ENCODE measurements around the gene INF2. TPM values are rescaled to one million over a fixed set of nuclear protein-coding genes. Genes with fewer than 3 reads are reported as not detected.
"Not testable (repeated sequence)": the region's sequence is repeated elsewhere in the genome, so short reads cannot be mapped to it uniquely, and the experiment has no call there.

Gene INF2
- total RNA-seq, 8 experiments from 2014 or later = 2.4 to 31.1 (median 7.5) TPM

GRCh38 chr14:104659764-104660523, 29.5 kb upstream of the INF2 start:
- Histone ChIP-seq H3K4me1 (replicated peaks in 1 of 2) (peaks cover 0 to 3% of the 10 kb centered on the region in 2 donors), H3K27ac (no peak overlapping the region), H3K4me3 (no peak overlapping the region)
- in situ Hi-C loops (cut with MboI; ENCODE audit: low pct_unique_long_range_greater_than_20kb in 2 of 9, low sequenced_read_pairs in 9 of 9, unreplicated experiment in 9 of 9) = no loop called here
- ATAC-seq (replicated peaks in 6 of 8) = no peak
- 88 to 100% methylated on average over 3 to 18 of the region's 43 CpGs; no CpG with 5 or more reads in 8 of the 10 experiments for WGBS, 10 experiments

- 74 to 100% (median 88%) methylated on average over 2 to 6 of the region's 13 CpGs; no CpG with 5 or more reads in 3 of the 10 experiments for WGBS, 10 experiments
- in situ Hi-C loops (cut with MboI; ENCODE audit: low pct_unique_long_range_greater_than_20kb in 2 of 9, low sequenced_read_pairs in 9 of 9, unreplicated experiment in 9 of 9) = no loop called here
- ATAC-seq (replicated peaks in 6 of 8) = no peak
- peaks cover 2 to 6% of the 10 kb centered on the region in 2 donors for H3K4me1 ChIP-seq (replicated peaks in 1 of 2)
- no peak overlapping the region for H3K4me3 ChIP-seq
- no peak overlapping the region for H3K27ac ChIP-seq
Observed at GRCh38 chr14:104660597-104660996, 28.8 kb upstream of the INF2 start.

GRCh38 chr14:104661086-104661485, 28.3 kb upstream of the INF2 start:
- no peak overlapping the region for H3K27ac ChIP-seq
- 27 to 100% (median 93%) methylated on average over 1 to 2 of the region's 2 CpGs; no CpG with 5 or more reads in 3 of the 10 experiments for WGBS, 10 experiments
- H3K4me1 ChIP-seq (replicated peaks in 1 of 2) = peaks cover 7 to 11% of the 10 kb centered on the region in 2 donors
- no peak for ATAC-seq (replicated peaks in 6 of 8)
- in situ Hi-C loops (cut with MboI; ENCODE audit: low pct_unique_long_range_greater_than_20kb in 2 of 9, low sequenced_read_pairs in 9 of 9, unreplicated experiment in 9 of 9) = no loop called here
- H3K4me3 ChIP-seq = no peak overlapping the region

- H3K4me3 ChIP-seq; ATAC-seq (replicated peaks in 6 of 8); in situ Hi-C loops (cut with MboI; ENCODE audit: low pct_unique_long_range_greater_than_20kb in 2 of 9, low sequenced_read_pairs in 9 of 9, unreplicated experiment in 9 of 9); H3K27ac ChIP-seq: not testable (repeated sequence)
- H3K4me1 ChIP-seq (replicated peaks in 1 of 2) = peaks cover 11 to 15% of the 10 kb centered on the region in 2 donors
- WGBS, 10 experiments = 64 to 100% (median 88%) methylated on average over 1 to 6 of the region's 18 CpGs; no CpG with 5 or more reads in 1 of the 10 experiments
Observed at GRCh38 chr14:104661528-104662157, 27.8 kb upstream of the INF2 start.

- H3K27ac ChIP-seq; ATAC-seq (replicated peaks in 6 of 8); H3K4me3 ChIP-seq; in situ Hi-C loops (cut with MboI; ENCODE audit: low pct_unique_long_range_greater_than_20kb in 2 of 9, low sequenced_read_pairs in 9 of 9, unreplicated experiment in 9 of 9): not testable (repeated sequence)
- 80 to 100% (median 100%) methylated on average over 1 of the region's 18 CpGs; no CpG with 5 or more reads in 7 of the 10 experiments for WGBS, 10 experiments
- H3K4me1 ChIP-seq (replicated peaks in 1 of 2) = peaks cover 11 to 13% of the 10 kb centered on the region in 2 donors
Observed at GRCh38 chr14:104662472-104662871, 26.9 kb upstream of the INF2 start.

- WGBS, 10 experiments = 0 to 100% (median 83%) methylated on average over 1 of the region's 7 CpGs; no CpG with 5 or more reads in 7 of the 10 experiments
- Histone ChIP-seq H3K4me1 (replicated peaks in 1 of 2) (peaks cover 11 to 13% of the 10 kb centered on the region in 2 donors), H3K4me3 (no peak overlapping the region), H3K27ac (no peak overlapping the region)
- in situ Hi-C loops (cut with MboI; ENCODE audit: low pct_unique_long_range_greater_than_20kb in 2 of 9, low sequenced_read_pairs in 9 of 9, unreplicated experiment in 9 of 9) = no loop called here
- no peak for ATAC-seq (replicated peaks in 6 of 8)
Observed at GRCh38 chr14:104664107-104664506, 25.3 kb upstream of the INF2 start.

GRCh38 chr14:104664588-104664987, 24.8 kb upstream of the INF2 start:
- no peak for ATAC-seq (replicated peaks in 6 of 8)
- no peak overlapping the region for H3K4me3 ChIP-seq
- H3K27ac ChIP-seq = no peak overlapping the region
- 94% methylated on average over 5 of the region's 10 CpGs; no CpG with 5 or more reads in 9 of the 10 experiments for WGBS, 10 experiments
- peaks cover 11 to 13% of the 10 kb centered on the region in 2 donors for H3K4me1 ChIP-seq (replicated peaks in 1 of 2)
- in situ Hi-C loops (cut with MboI; ENCODE audit: low pct_unique_long_range_greater_than_20kb in 2 of 9, low sequenced_read_pairs in 9 of 9, unreplicated experiment in 9 of 9) = no loop called here

- in situ Hi-C loops (cut with MboI; ENCODE audit: low pct_unique_long_range_greater_than_20kb in 2 of 9, low sequenced_read_pairs in 9 of 9, unreplicated experiment in 9 of 9) = no loop called here
- peak in 4 of 8 experiments; percentile 3 to 81 (median 47) for ATAC-seq (replicated peaks in 6 of 8)
- Histone ChIP-seq H3K4me1 (replicated peaks in 1 of 2) (peaks cover 11 to 13% of the 10 kb centered on the region in 2 donors), H3K4me3 (no peak overlapping the region), H3K27ac (peak overlapping the region in 1 of 2 donors; percentile 63)
- WGBS, 10 experiments = 100% methylated on average over 2 of the region's 2 CpGs; no CpG with 5 or more reads in 9 of the 10 experiments
Observed at GRCh38 chr14:104665114-104665656, 24.2 kb upstream of the INF2 start.

GRCh38 chr14:104665657-104666522, 23.5 kb upstream of the INF2 start:
- peak in 7 of 8 experiments; percentile 24 to 90 (median 89) for ATAC-seq (replicated peaks in 6 of 8)
- Histone ChIP-seq H3K4me1 (replicated peaks in 1 of 2) (peaks cover 11 to 13% of the 10 kb centered on the region in 2 donors), H3K4me3 (no peak overlapping the region), H3K27ac (peak overlapping the region in 1 of 2 donors; percentile 63)
- 0 to 50% (median 0%) methylated on average over 2 to 4 of the region's 27 CpGs; no CpG with 5 or more reads in 5 of the 10 experiments for WGBS, 10 experiments
- in situ Hi-C loops (cut with MboI; ENCODE audit: low pct_unique_long_range_greater_than_20kb in 2 of 9, low sequenced_read_pairs in 9 of 9, unreplicated experiment in 9 of 9) = no loop called here

GRCh38 chr14:104666523-104666895, 22.9 kb upstream of the INF2 start:
- ATAC-seq (replicated peaks in 6 of 8); H3K4me3 ChIP-seq; in situ Hi-C loops (cut with MboI; ENCODE audit: low pct_unique_long_range_greater_than_20kb in 2 of 9, low sequenced_read_pairs in 9 of 9, unreplicated experiment in 9 of 9): not testable (repeated sequence)
- Histone ChIP-seq H3K4me1 (replicated peaks in 1 of 2) (peaks cover 11 to 13% of the 10 kb centered on the region in 2 donors), H3K27ac (peak overlapping the region in 1 of 2 donors; percentile 63)
- 20 to 80% (median 51%) methylated on average over 1 to 4 of the region's 7 CpGs; no CpG with 5 or more reads in 3 of the 10 experiments for WGBS, 10 experiments

GRCh38 chr14:104666981-104667380, 22.4 kb upstream of the INF2 start:
- H3K4me1 ChIP-seq (replicated peaks in 1 of 2) = peaks cover 11 to 13% of the 10 kb centered on the region in 2 donors
- in situ Hi-C loops (cut with MboI; ENCODE audit: low pct_unique_long_range_greater_than_20kb in 2 of 9, low sequenced_read_pairs in 9 of 9, unreplicated experiment in 9 of 9) = no loop called here
- H3K4me3 ChIP-seq = no peak overlapping the region
- no peak for ATAC-seq (replicated peaks in 6 of 8)
- H3K27ac ChIP-seq = no peak overlapping the region
- 75 to 97% (median 90%) methylated on average over 1 to 12 of the region's 12 CpGs; no CpG with 5 or more reads in 3 of the 10 experiments for WGBS, 10 experiments

GRCh38 chr14:104669697-104670096, 19.7 kb upstream of the INF2 start:
- in situ Hi-C loops (cut with MboI; ENCODE audit: low pct_unique_long_range_greater_than_20kb in 2 of 9, low sequenced_read_pairs in 9 of 9, unreplicated experiment in 9 of 9) = no loop called here
- Histone ChIP-seq H3K27ac (no peak overlapping the region), H3K4me1 (replicated peaks in 1 of 2) (peaks cover 11 to 13% of the 10 kb centered on the region in 2 donors), H3K4me3 (no peak overlapping the region)
- 36 to 100% (median 84%) methylated on average over 1 to 3 of the region's 3 CpGs; no CpG with 5 or more reads in 2 of the 10 experiments for WGBS, 10 experiments
- no peak for ATAC-seq (replicated peaks in 6 of 8)
